HS-27A (cell line): Measurements from ENCODE around the gene OR51S1.
A peak's percentile ranks its signal among the peaks of the same experiment; 100 is the strongest.
"Not testable (repeated sequence)": the region's sequence is repeated elsewhere in the genome, so short reads cannot be mapped to it uniquely, and the experiment has no call there.

Experiments
- DNase-seq: peaks from one replicate; pipeline ENCODE4 v3.0.0-alpha.2; 2012; ENCODE audit warnings: low read depth, missing footprints

OR51S1 gene

DNA sequence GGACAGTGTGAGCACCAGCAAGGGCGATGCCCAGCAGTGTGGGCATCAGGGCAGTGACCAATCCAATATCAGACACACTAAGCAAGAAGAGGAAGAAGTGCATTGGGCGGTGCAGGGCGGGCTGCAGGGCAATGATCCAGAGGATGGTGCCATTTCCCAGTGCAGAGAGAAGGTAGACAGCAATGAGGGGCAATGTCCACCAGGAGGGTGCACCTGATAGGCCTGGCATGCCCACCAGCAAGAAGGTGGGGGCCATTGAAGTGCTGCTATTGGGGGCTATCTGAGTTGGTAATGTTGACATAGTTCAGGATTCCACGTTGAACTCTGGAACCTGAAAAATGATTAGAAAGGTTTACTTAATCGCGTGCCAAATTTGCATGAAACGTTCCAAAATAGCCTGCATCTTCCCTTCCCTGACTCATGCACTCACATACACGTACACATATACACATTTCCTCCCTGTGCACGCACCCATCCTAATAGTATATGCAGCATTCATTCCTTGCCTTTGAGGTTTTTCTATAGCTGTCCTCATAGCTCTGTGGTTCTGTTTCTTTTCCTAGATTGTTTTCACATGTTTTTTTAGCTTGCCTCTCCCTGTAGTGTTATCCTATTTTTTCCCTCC is at the start of gene OR51S1:
TSS of gene OR51S1 (minus strand) at position 301 of the 625 bp plus-strand sequence. CDS start at position 301, 0 bp downstream.
- no peak for DNase-seq

DNA sequence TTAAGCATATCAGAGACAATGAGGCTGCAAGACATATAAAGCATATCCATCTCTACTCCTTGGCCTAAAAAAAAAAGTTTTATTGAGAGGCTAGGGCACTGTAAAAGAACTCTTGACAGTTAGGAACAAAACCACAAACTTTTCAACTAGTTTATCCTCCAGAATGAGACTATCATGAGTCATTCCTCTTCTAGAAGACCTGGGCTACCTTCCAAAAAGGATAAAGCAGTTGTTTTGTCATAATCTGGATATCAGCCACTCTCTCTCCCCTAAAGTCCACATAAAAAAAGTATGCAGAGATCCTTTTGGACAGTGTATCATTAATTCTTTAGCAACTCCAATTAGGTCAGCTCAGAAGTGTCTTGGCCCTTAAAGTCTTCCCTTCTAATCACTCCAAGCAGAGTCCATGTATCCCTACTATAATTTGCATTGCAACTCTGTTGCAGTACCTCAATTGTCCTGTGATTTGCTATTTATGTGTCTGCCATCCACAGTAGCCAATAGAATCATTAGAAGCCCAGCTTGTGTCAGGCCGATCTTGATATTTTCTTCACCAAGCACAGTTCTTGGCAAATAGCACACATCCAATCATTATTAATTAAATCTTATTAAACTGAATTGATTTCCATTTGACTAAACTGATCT is 43.1 kb upstream of the OR51S1 start:
- peak; percentile 84 for DNase-seq

DNA sequence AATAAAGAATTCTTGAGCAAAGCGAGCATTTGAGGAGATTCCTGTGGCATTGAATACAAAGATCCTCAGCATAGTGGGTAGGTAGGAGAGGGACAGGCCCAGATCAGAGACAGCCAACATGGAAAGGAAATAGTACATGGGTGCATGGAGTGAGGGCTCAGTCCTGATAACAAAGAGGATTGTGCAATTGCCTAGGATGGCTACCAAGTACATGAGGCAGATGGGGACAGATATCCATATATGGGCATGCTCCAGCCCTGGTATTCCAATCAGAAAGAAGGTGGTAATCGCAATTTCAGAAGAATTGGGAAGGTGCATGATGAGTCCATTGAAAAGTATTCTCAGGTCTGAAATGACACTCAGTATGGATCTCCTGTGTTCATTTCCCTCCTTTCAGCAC is 41.3 kb upstream of the OR51S1 start:
- no peak for DNase-seq

DNA sequence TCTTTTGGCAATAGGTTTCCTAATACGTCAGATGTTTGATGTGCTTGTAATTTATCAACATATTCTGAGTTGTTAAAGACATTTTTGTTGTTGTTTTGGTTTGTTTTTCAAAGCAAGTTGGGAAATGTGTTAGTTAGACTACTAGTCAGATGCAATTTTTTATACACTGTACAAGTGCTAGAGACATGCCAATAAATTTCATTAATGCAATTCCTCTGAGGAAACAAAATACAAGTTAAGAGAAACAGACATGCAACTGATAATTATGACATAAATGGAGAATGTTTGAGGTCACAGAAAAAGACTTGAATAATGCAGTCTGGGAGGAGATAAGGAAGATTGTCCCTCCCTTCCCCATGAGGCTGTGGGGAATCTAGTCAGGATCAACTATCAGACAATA is 38.6 kb upstream of the OR51S1 start:
- DNase-seq, result no peak

DNA sequence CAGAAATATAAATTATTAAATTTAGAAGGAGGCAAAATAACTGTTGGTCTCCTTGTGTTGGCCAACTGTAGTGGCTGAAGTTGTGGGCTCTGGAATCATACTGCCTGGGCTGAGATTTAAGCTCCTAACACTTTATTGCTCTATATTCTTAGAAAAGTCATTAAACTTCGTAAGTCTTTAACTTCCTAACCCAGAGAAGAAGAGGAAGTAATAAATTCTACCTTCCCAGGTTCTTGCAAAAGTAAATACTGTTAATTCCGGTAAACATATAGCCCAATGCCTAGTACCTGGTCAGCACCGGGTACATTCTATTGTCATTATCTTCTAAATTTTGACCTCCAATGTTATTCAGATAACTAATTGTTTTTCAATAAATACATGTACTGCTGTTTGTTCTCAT is 37.2 kb upstream of the OR51S1 start:
- no peak for DNase-seq

DNA sequence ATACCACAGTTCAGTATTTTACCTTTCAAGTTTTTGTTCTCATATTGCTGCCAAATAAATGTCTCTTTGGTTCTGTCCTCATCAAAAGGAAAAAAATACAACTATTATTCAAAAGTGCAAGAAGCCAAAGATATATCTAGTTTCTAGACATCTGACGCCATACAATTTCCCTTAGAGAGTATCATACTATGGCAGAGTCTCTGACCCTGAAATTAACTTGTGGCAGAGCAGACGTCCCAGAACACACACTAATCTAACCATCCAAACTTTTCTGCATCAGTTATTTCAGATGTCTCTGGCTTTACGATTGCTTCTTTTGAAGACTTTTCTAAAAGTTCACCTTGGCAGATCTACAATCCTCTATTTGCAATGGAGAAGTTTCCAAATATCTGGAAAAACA is 35.4 kb upstream of the OR51S1 start:
- DNase-seq, result no peak

- DNase-seq, result no peak
Measured at GRCh38 chr11:4882543-4882942, 33.5 kb upstream of the OR51S1 start.

DNA sequence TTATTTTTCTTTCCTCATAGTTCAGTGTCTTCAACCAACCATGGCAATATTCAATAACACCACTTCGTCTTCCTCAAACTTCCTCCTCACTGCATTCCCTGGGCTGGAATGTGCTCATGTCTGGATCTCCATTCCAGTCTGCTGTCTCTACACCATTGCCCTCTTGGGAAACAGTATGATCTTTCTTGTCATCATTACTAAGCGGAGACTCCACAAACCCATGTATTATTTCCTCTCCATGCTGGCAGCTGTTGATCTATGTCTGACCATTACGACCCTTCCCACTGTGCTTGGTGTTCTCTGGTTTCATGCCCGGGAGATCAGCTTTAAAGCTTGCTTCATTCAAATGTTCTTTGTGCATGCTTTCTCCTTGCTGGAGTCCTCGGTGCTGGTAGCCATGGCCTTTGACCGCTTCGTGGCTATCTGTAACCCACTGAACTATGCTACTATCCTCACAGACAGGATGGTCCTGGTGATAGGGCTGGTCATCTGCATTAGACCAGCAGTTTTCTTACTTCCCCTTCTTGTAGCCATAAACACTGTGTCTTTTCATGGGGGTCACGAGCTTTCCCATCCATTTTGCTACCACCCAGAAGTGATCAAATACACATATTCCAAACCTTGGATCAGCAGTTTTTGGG is 33.0 kb upstream of the OR51S1 start, which contains the start of gene OR51T1:
TSS of gene OR51T1 (plus strand) at position 41 of the 641 bp plus-strand sequence. CDS start at position 41, 0 bp downstream.
- no peak for DNase-seq

GRCh38 chr11:4881188-4881587 is 32.2 kb upstream of the OR51S1 start:
- no peak for DNase-seq

DNA sequence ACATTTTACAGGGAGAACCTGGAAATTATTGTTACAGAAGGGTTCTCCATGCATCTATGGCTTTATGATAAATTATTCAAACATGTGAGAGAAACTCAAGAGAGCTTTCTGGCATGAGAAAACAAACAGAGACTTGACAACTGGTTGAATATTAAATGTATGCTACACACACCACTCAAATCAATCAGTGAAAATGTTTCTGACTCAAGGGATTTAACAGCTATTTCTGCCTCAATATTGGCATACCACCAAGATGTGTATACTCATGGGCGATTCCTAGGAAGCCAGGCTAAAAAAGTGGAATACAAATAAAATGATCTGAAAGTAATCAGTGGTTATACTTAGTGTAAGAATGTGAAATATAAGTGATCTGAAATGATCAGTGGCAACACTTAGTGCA is 16.8 kb upstream of the OR51S1 start:
- DNase-seq, result no peak

DNA sequence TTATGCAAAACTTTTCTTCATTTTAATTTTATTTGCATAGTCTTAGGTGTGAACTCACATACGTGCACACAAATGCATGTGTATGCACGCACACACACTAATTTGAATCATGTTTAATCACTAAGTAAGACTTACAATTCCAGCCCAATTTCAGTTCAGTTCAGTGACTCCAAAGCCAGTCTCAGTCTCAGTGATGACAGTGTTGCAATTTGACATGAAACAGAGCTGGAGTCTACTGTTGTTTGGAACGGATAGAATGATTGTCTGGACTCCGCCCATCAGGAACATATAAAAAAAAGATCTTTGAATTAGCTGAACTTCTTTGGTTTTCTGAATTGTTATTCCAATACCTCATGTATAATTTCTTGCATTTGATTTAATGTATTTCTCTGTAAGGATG is 14.9 kb upstream of the OR51S1 start:
- no peak for DNase-seq

DNA sequence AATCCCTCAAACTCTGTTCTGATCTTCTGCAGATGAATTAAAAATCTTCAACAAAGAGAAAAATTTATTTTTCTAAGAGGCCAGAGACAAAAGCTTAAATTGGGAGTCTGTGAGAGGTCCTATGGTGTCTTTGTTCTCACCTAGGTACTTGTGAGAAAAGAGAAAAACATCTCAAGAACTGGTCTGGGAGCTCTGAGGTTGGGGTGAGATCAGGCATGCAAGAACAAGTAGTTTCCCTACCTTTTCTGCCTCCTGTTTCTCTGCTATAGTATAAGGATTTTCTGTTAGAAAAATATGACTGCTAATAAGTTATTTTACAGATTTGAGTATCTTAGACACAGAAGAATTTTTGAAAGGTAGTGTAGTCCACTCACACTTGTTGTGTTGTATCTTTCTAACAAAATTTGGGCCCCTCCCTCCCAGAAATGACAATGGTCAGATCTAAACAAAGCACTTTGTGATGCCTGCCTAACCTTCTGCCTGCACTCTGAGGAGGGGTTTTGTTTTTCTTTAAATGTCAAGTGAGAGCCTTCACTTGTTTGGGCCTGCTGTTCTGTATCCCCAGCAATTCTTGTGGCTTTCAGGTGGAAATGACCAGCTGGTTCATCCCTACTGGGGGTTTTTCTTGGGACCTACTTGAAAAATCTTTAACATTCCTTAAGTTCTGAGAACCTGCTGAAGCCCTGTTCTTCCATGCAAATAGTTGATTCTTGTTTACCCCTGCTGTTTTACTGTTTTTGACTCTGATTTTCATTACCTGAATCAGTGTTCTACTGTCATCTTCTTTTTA is 13.6 kb upstream of the OR51S1 start:
- DNase-seq, result no peak

DNA sequence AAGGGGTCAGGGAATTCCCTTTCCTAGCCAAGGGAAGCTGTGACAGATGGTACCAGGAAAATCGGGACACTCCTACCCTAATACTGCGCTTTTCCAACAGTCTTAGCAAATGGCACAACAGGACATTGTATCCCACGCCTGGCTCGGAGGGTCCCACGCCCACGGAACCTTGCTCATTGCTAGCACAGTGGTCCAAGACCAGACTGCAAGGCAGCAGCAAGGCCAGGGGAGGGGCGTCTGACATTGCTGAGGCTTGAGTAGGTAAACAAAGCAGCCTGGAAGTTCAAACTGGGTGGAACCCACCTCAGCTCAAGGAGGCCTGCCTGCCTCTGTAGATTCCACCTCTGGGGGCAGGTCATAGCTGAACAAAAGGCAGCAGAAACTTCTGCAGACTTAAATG is 5.3 kb upstream of the OR51S1 start:
- DNase-seq, result not testable (repeated sequence)

- no peak for DNase-seq
Measured at GRCh38 chr11:4851033-4851432, 2.0 kb upstream of the OR51S1 start.

DNA sequence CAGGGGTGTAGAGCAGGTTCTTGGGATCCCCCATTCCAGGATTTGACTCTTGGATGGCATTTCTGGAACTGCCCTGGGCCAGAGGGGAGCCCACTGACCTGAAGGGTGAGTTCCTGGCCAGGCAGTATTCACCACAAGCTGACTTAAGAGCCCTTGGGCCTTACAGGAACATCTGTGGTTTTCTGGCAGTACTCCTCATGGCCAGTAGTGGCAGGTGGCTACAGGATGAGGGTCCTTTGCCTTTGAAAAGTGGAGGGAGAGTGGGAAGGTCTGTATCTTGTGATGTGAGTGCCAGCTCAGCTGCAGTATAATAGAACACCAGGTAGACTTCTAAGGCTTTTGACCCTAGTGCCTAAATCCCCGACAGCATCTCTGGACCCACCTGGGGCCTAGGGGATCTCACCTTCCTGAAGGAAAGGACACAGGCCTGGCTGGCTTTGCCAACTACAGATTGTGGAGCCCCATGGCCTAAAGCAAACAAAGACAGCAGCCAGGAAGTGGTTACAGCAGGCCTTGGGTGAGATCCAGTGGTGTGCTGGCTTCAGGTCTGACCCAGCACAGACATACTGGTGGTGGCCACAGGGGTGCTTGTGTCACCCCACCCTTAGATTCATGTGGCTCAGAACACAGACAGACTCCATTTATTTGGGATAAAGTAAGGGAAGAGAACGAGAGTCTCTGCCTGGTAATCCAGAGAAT is 9.0 kb downstream of the OR51S1 start:
- no peak for DNase-seq

DNA sequence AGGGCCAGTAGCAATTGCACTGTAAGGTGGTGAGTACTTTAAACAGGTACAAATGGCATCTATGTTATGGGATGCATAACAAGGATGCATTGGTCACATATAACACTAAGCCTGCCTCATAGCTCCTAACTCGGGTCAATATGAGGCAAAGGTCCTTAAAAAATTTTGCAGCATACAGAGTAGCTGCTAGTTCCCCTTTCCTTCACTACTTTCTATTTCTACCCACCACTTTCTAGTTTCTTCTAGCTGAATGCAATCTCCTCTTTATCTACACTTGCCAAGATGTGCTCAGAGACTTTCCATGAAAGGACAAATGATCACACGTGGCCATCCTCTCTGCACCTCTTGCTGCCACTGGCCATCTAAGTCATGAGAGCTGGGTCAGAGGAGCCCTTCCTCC is 18.1 kb downstream of the OR51S1 start:
- no peak for DNase-seq

- DNase-seq, result no peak
Measured at GRCh38 chr11:4830346-4830745, 18.7 kb downstream of the OR51S1 start.

- no peak for DNase-seq
Measured at GRCh38 chr11:4826425-4826824, 22.6 kb downstream of the OR51S1 start.

GRCh38 chr11:4825132-4825531 is 23.9 kb downstream of the OR51S1 start:
- DNase-seq, result no peak

DNA sequence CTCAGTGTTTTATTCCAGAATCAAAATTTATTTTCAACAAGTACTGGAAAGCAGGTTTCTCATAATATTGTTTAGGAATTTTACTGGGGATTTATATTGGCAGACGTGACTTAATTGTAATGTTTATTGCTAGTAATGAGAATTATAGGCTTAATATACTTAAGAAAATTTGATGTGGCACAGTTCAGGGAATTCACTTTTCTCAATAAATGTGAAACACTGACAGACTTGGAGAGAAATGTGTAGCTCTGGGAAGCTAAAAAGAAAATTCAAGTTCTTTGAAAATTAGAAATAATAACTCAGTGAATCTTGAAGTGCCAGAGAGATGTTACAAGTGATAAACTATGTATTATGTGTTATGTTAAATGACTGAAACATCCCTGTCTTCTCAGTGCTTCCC is 28.0 kb downstream of the OR51S1 start, which contains the start of gene OR51F2:
TSS of gene OR51F2 (plus strand) at position 301 of the 400 bp plus-strand sequence. CDS start 101 bp downstream, outside the sequence.
- no peak for DNase-seq

DNA sequence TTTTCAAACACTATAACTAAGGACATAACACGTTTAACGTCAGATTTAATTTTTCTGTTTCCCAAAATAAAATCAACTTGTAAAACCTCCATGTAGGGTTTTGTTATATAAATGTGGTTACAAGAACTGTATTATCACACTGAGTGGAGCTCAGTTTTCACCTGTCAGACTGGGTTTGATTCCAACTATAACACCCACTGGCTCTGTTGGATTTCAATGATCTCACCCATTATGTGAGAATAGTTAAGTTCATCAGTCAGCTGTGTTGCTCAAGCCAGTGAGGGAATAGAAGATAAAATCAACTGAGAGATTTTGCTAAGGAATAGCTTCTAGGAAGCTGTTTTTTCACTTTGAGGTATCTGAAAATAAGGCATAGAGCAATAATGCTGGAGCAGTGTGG is 39.8 kb downstream of the OR51S1 start:
- no peak for DNase-seq

DNA sequence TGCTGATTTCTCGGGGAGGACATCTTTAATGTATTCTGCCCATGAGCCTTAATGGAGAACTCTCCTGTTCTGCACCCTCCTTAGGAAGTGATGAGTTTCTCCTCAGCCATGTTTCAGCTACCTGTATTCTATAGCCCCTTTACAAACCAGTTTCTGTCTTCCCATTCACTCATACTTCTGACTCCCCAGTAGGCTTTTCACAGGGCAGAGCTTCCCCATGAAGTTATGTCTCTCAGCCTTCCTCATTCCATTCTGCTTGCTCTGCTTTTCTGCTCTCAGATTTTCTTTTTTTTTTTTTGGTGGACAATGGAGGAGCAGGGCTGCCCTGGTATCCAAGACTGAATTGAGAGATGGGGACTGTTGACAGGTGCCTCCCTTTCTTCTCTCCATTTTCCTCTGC is 40.5 kb downstream of the OR51S1 start:
- no peak for DNase-seq
